Transverse colon (tissue), 4 donors: ENCODE results near the gene SIAE. TPM values are rescaled to one million over a fixed set of nuclear protein-coding genes. Genes with fewer than 3 reads are reported as not detected.

ENCODE experiments used
- DNase-seq: peaks from one replicate; pipeline ENCODE4 v3.0.0-alpha.2; 2019
- H3K27ac ChIP-seq, 4 donors: fragments of 200-600 bp; sonication (generic); 2 replicates each; pipeline ENCODE4 v1.5.1; 2016 to 2018; ENCODE audit warnings: inconsistent platforms in 4 of 4
- H3K27me3 ChIP-seq: fragments of 200-600 bp; sonication (generic); 2 replicates; pipeline ENCODE4 v1.5.1; 2017; ENCODE audit warnings: inconsistent platforms
- H3K36me3 ChIP-seq, 4 donors: fragments of 200-600 bp; sonication (generic); 2 replicates each; pipeline ENCODE4 v1.5.1; 2017 to 2019; ENCODE audit warnings: inconsistent platforms in 4 of 4
- H3K4me1 ChIP-seq, 4 donors: fragments of 200-600 bp; sonication (generic); 2 replicates each; pipeline ENCODE4 v1.5.1; 2017 to 2020; ENCODE audit warnings: inconsistent platforms in 4 of 4
- H3K4me3 ChIP-seq, 4 donors: fragments of 200-600 bp; sonication (generic); 1 replicate in 1 of 4; 2 replicates in 3 of 4; pipeline versions ENCODE4 v1.5.1 to v1.6.1; 2017 to 2019; ENCODE audit warnings: inconsistent platforms in 4 of 4
- H3K9me3 ChIP-seq, 2 donors: fragments of 200-600 bp; sonication (generic); 2 replicates each; pipeline ENCODE4 v1.5.1; 2017 to 2019; ENCODE audit warnings: inconsistent platforms in 2 of 2
- EP300 ChIP-seq: sonication (generic); formaldehyde crosslinking; IDR thresholded peaks from one replicate; pipeline ENCODE4 v1.6.1; 2017; ENCODE audit warnings: antibody characterized with exemption, low read depth
- POLR2A ChIP-seq: fragments of 450-650 bp; IDR thresholded peaks from one replicate; pipeline ENCODE4 v1.6.1; 2016; ENCODE audit warnings: antibody characterized with exemption, mild to moderate bottlenecking, moderate library complexity
- POLR2AphosphoS5 ChIP-seq, 3 donors: sonication (generic); formaldehyde crosslinking; IDR thresholded peaks; one replicate each; pipeline ENCODE4 v1.6.1; 2016; ENCODE audit warnings: antibody characterized with exemption in 3 of 3
- WGBS, 2 donors: methylation state at CpG; one replicate each; pipeline ENCODE4 v1.1.5; 2018; ENCODE audit warnings: low coverage in 1 of 2; 5-methylcytosine and 5-hydroxymethylcytosine counted together
- in situ Hi-C, 4 donors: fragments of 200-750 bp; cut with MboI; loops; one replicate each; pipeline versions ENCODE4 v1.15.0 to v1.15.1; 2017; ENCODE audit warnings: low sequenced_read_pairs in 3 of 4, low pct_ligation_motif_present in 1 of 4, low pct_unique_long_range_greater_than_20kb in 1 of 4
- intact Hi-C: fragments of 100-400 bp; cut with DNase I; formaldehyde crosslinking; loops from one replicate; pipeline ENCODE4 v1.15.1; 2023; ENCODE audit warnings: low total_unique reads
- total RNA-seq, 4 donors: library from RNA; depleted of rRNA; stranded (reverse); fragments of >200 nt; gene quantifications; one replicate each; pipeline ENCODE4 v1.1.0, GENCODE V29; 2016
- TF ChIP-seq, protein P1 (sequence below), 5 experiments: fragments of 200-600 bp in 3 of 5; fragments of 450-650 bp in 2 of 5; sonication (generic) in 3 of 5; IDR thresholded peaks; 1 replicate in 2 of 5; 2 replicates in 3 of 5; pipeline ENCODE4 v1.5.1; 2016 to 2017; ENCODE audit warnings: antibody characterized with exemption in 5 of 5, inconsistent platforms in 3 of 5, mild to moderate bottlenecking in 2 of 5, moderate library complexity in 1 of 5

The SIAE gene
- total RNA-seq, 4 donors from 2014 or later, result 38.4 to 183 (median 81.2) TPM

- no peak overlapping the region for H3K27ac ChIP-seq
- TF ChIP-seq, protein P1, sequence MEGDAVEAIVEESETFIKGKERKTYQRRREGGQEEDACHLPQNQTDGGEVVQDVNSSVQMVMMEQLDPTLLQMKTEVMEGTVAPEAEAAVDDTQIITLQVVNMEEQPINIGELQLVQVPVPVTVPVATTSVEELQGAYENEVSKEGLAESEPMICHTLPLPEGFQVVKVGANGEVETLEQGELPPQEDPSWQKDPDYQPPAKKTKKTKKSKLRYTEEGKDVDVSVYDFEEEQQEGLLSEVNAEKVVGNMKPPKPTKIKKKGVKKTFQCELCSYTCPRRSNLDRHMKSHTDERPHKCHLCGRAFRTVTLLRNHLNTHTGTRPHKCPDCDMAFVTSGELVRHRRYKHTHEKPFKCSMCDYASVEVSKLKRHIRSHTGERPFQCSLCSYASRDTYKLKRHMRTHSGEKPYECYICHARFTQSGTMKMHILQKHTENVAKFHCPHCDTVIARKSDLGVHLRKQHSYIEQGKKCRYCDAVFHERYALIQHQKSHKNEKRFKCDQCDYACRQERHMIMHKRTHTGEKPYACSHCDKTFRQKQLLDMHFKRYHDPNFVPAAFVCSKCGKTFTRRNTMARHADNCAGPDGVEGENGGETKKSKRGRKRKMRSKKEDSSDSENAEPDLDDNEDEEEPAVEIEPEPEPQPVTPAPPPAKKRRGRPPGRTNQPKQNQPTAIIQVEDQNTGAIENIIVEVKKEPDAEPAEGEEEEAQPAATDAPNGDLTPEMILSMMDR (IDR thresholded peaks at IDR 0.05), result no peak
- TF ChIP-seq EP300 (no peak), POLR2A (no peak), POLR2AphosphoS5 (IDR thresholded peaks at IDR 0.05) (no peak)
- no peak for DNase-seq
- no peak overlapping the region for H3K4me3 ChIP-seq
- in situ Hi-C loops (no loop called here), intact Hi-C loops (no loop called here)
- H3K4me1 ChIP-seq, result no peaks in the 10 kb centered on the region
- WGBS, 2 donors, result 78 to 87% methylated on average over 3 of the region's 3 CpGs
- H3K27me3 ChIP-seq, result no peaks in the 10 kb centered on the region
- peaks cover 0 to 49% (median 15%) of the 10 kb centered on the region in 4 donors for H3K36me3 ChIP-seq
- H3K9me3 ChIP-seq, result no peaks in the 10 kb centered on the region
Measured at GRCh38 chr11:124635932-124636331, 37.6 kb downstream of the SIAE start.

- peaks cover 0 to 55% (median 16%) of the 10 kb centered on the region in 4 donors for H3K36me3 ChIP-seq
- DNase-seq, result no peak
- WGBS, 2 donors, result 65 to 67% methylated on average over 1 of the region's 1 CpG
- no peaks in the 10 kb centered on the region for H3K27me3 ChIP-seq
- intact Hi-C loops, result no loop called here
- no peaks in the 10 kb centered on the region for H3K9me3 ChIP-seq
- H3K4me1 ChIP-seq, result no peaks in the 10 kb centered on the region
- no peak overlapping the region for H3K27ac ChIP-seq
- TF ChIP-seq POLR2AphosphoS5 (IDR thresholded peaks at IDR 0.05), result no peak
- TF ChIP-seq EP300, result no peak
- TF ChIP-seq POLR2A, result no peak
- TF ChIP-seq, protein P1 (IDR thresholded peaks at IDR 0.05), result no peak
- in situ Hi-C loops, result no loop called here
- no peak overlapping the region for H3K4me3 ChIP-seq
Measured at GRCh38 chr11:124633355-124633754, 40.2 kb downstream of the SIAE start.

DNA sequence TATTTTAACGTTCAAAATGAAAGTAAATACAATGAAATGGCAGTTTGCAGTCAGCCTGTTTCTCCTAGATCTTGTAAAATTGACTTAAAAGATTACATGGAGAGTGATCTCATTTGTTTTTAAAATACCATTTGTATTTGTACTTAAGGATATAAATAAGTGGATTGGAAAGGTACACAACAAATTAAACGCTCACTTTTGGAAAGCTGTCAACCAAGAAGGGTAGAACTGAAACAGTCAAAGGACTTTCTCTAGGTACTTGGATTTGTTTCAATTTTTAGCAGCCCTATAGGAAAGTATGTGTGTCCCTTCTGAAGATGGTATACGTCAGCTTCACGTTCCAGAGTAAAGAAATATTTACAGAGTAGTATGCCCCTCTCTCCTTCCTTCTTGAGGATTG, 43.6 kb downstream of the SIAE start:
- intact Hi-C loops (loop anchor here (10.0 kb wide), 1 partner anchor 725 kb away; no protein-coding TSS in a partner anchor), in situ Hi-C loops (no loop called here)
- Histone ChIP-seq H3K27ac (no peak overlapping the region), H3K36me3 (peaks cover 0 to 42% (median 21%) of the 10 kb centered on the region in 4 donors), H3K9me3 (no peaks in the 10 kb centered on the region), H3K4me3 (no peak overlapping the region), H3K4me1 (peaks cover 0 to 11% (median 2%) of the 10 kb centered on the region in 4 donors), H3K27me3 (no peaks in the 10 kb centered on the region)
- TF ChIP-seq, protein P1 (IDR thresholded peaks at IDR 0.05), result no peak
- TF ChIP-seq POLR2A, result no peak
- no peak for TF ChIP-seq EP300
- no peak for TF ChIP-seq POLR2AphosphoS5 (IDR thresholded peaks at IDR 0.05)
- no peak for DNase-seq
- 80 to 82% methylated on average over 4 of the region's 4 CpGs for WGBS, 2 donors

DNA sequence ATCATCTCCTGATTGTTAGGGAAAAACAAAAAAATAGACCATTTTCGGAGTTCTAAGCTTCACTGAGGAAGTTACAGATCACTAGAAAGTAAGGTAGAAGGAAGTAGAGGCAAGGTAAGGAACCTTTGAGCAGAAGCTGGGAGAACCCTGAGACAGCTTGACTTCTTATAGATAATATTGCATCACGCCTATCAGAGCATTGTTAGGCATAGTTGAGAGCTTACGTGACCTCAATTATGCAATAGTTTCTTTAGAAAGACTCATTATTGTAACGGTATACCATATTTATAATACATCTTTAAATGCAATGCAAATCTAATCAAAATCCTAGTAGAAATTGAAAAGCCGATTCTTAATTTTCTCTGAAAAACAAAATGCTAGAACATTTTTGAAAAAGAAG, 46.0 kb downstream of the SIAE start:
- 90 to 98% methylated on average over 5 of the region's 5 CpGs for WGBS, 2 donors
- Histone ChIP-seq H3K4me1 (peaks cover 0 to 28% (median 15%) of the 10 kb centered on the region in 4 donors), H3K27ac (no peak overlapping the region), H3K27me3 (no peaks in the 10 kb centered on the region), H3K4me3 (no peak overlapping the region), H3K36me3 (peaks cover 0 to 35% (median 17%) of the 10 kb centered on the region in 4 donors), H3K9me3 (no peaks in the 10 kb centered on the region)
- TF ChIP-seq, protein P1 (IDR thresholded peaks at IDR 0.05), result no peak
- TF ChIP-seq POLR2A, result no peak
- TF ChIP-seq EP300, result no peak
- TF ChIP-seq POLR2AphosphoS5 (IDR thresholded peaks at IDR 0.05), result no peak
- DNase-seq, result no peak
- intact Hi-C loops (loop anchor here (10.0 kb wide), 1 partner anchor 727 kb away; no protein-coding TSS in a partner anchor), in situ Hi-C loops (no loop called here)
